GM10847 (cell line): ENCODE data around the gene TLE2.

Source experiments
- POLR2A ChIP-seq: IDR thresholded peaks from 2 replicates; pipeline ENCODE4 v1.6.1; 2011; ENCODE audit not compliant: insufficient read length; ENCODE audit errors: extremely low read depth

Gene TLE2

GRCh38 chr19:3029065-3029923, at the start of gene TLE2:
TSS of gene TLE2 (minus strand) at chr19:3029280. CDS start at chr19:3028904, 376 bp downstream.
- TF ChIP-seq POLR2A: no peak

- no peak for TF ChIP-seq POLR2A
Measured at GRCh38 chr19:3075605-3076431, 46.7 kb upstream of the TLE2 start.

GRCh38 chr19:3073931-3074595, 45.0 kb upstream of the TLE2 start:
- no peak for TF ChIP-seq POLR2A

- TF ChIP-seq POLR2A: no peak
Measured at GRCh38 chr19:3073159-3073563, 44.1 kb upstream of the TLE2 start.

GRCh38 chr19:3071768-3072167, 42.7 kb upstream of the TLE2 start:
- no peak for TF ChIP-seq POLR2A

GRCh38 chr19:3068071-3068470, 39.0 kb upstream of the TLE2 start:
- no peak for TF ChIP-seq POLR2A

GRCh38 chr19:3067563-3067962, 38.5 kb upstream of the TLE2 start:
- no peak for TF ChIP-seq POLR2A

GRCh38 chr19:3066482-3067049, 37.5 kb upstream of the TLE2 start:
- TF ChIP-seq POLR2A: no peak

- TF ChIP-seq POLR2A: no peak
Measured at GRCh38 chr19:3065675-3066357, 36.7 kb upstream of the TLE2 start.

- no peak for TF ChIP-seq POLR2A
Measured at GRCh38 chr19:3064011-3064330, 34.9 kb upstream of the TLE2 start.

GRCh38 chr19:3062165-3063105, 33.4 kb upstream of the TLE2 start, which contains the start of gene TLE5:
TSS of gene TLE5 (minus strand) at chr19:3062495. CDS start at chr19:3062200, 295 bp downstream.
- peak; percentile 49 for TF ChIP-seq POLR2A

- TF ChIP-seq POLR2A: peak; percentile 16
Measured at GRCh38 chr19:3061182-3062161, 32.4 kb upstream of the TLE2 start.

GRCh38 chr19:3060857-3061181, 31.7 kb upstream of the TLE2 start:
- no peak for TF ChIP-seq POLR2A
